ENCODE measurements around the gene CDK3. TPM values are rescaled to one million over a fixed set of nuclear protein-coding genes. Genes with fewer than 3 reads are reported as not detected.

Gene CDK3
- total and polyA plus RNA-seq, 8 donors: 1.9 to 34.7 (median 3.4) TPM

DNA sequence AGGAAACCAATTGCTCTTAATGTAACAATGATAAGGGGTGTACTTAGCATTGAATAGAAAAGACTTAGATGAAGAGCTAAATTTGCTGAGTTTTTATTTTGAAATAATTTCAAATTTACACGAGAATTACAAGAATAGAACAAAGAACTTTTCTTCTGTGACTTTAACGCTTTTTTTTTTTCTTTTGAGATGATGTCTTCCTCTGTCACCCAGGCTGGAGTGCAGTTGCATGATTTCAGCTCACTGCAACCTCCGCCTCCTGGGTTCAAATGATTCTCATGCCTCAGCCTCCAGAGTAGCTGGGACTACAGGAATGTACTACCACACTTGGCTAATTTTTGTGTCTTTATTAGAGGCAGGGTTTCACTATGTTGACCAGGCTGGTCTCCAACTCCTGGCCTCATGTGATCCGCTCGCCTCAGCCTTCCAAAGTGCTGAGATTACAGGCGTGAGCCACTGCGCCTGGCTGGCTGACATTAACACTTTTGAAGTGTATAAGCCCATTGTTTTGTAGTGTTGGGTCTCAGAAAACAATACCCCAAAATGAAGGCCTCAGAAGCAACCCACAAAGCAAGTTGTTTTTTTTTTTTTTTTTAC lies 19.5 kb upstream of the CDK3 start:
- no peaks in the 10 kb centered on the region for H3K9me3 ChIP-seq
- DNase-seq (peak in 1 of 6 donors; percentile 34), ATAC-seq (no peak), FAIRE-seq (no peak)
- TF ChIP-seq, protein P1, sequence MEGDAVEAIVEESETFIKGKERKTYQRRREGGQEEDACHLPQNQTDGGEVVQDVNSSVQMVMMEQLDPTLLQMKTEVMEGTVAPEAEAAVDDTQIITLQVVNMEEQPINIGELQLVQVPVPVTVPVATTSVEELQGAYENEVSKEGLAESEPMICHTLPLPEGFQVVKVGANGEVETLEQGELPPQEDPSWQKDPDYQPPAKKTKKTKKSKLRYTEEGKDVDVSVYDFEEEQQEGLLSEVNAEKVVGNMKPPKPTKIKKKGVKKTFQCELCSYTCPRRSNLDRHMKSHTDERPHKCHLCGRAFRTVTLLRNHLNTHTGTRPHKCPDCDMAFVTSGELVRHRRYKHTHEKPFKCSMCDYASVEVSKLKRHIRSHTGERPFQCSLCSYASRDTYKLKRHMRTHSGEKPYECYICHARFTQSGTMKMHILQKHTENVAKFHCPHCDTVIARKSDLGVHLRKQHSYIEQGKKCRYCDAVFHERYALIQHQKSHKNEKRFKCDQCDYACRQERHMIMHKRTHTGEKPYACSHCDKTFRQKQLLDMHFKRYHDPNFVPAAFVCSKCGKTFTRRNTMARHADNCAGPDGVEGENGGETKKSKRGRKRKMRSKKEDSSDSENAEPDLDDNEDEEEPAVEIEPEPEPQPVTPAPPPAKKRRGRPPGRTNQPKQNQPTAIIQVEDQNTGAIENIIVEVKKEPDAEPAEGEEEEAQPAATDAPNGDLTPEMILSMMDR (IDR thresholded peaks at IDR 0.05): no peak
- WGBS, 2 donors: 61 to 70% methylated on average over 7 of the region's 7 CpGs
- no peaks in the 10 kb centered on the region for H3K27me3 ChIP-seq
- peak overlapping the region in 1 of 4 donors; percentile 63 for H3K4me3 ChIP-seq
- peak overlapping the region in 2 of 4 donors; percentile 99 for H3K27ac ChIP-seq
- no peaks in the 10 kb centered on the region for H3K36me3 ChIP-seq
- intact Hi-C loops (cut with DNase I): no loop called here
- H3K4me1 ChIP-seq: peaks cover 28 to 58% (median 47%) of the 10 kb centered on the region in 3 donors

DNA sequence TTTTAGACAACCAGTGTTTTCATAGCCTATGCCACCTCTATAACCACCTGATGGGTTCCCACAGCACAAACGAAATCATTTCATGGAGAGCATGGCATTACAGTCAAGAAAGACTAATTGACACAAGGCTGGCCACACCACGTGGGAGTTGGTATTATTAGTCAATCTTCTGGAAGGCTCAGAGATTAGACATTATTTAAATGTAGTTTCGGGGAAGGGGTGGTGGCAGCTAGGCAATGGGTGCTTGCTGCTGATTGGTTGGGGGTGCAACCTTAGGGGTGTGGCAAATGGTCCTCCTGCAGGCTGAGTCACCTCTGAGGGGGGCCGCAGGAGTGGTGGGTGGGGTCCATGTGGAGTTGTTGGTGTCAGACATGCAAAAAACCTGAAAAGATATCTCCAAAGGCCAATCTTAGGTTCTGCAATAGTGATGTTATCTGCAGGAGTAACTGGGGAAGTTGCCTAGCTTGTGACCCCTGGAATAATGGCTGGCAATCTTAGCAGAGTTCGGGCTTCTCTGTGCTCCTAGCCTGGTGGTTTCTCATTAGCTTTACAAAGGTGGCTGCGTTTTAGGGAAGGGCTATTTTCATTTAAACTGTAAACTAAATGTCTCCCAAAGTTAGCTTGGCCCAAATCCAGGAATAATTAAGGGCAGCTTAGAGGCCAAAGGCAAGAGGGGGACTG lies 17.0 kb upstream of the CDK3 start:
- H3K9me3 ChIP-seq: no peaks in the 10 kb centered on the region
- DNase-seq (peak; percentile 69 to 92 (median 85)), FAIRE-seq (no peak), ATAC-seq (peak; percentile 44 to 62 (median 58))
- H3K27me3 ChIP-seq: no peaks in the 10 kb centered on the region
- peak overlapping the region; percentile 51 to 99 (median 80) for H3K27ac ChIP-seq
- TF ChIP-seq, protein P1 (IDR thresholded peaks at IDR 0.05): no peak
- H3K4me1 ChIP-seq: peaks cover 24 to 42% (median 42%) of the 10 kb centered on the region in 3 donors
- H3K36me3 ChIP-seq: no peaks in the 10 kb centered on the region
- 11 to 13% methylated on average over 6 of the region's 6 CpGs for WGBS, 2 donors
- intact Hi-C loops (cut with DNase I): no loop called here
- no peak overlapping the region for H3K4me3 ChIP-seq

DNA sequence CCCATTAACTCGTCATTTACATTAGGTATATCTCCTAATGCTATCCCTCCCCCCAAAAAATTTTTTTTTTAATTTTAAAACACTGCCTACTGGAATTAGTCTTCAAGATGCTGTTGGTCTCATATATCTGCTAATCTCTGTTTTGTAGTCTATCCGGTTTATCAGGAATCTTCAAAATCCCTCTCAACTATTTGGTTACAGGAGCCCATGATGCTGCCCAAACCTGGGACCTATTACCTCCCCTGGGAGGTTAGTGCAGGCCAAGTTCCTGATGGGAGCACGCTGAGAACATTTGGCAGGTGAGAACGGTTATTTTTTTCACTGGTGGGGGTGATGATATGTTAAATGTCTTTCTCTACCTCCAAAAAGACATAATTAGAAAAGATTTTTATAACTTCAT lies 14.7 kb upstream of the CDK3 start:
- Histone ChIP-seq H3K9me3 (no peaks in the 10 kb centered on the region), H3K4me1 (peaks cover 24 to 34% (median 31%) of the 10 kb centered on the region in 3 donors), H3K4me3 (no peak overlapping the region), H3K27ac (no peak overlapping the region), H3K36me3 (no peaks in the 10 kb centered on the region), H3K27me3 (no peaks in the 10 kb centered on the region)
- intact Hi-C loops (cut with DNase I): no loop called here
- WGBS, 2 donors: 79 to 88% methylated on average over 4 of the region's 4 CpGs
- ATAC-seq: no peak
- TF ChIP-seq, protein P1 (IDR thresholded peaks at IDR 0.05): no peak
- FAIRE-seq: no peak
- DNase-seq: peak in 1 of 6 donors; percentile 3

DNA sequence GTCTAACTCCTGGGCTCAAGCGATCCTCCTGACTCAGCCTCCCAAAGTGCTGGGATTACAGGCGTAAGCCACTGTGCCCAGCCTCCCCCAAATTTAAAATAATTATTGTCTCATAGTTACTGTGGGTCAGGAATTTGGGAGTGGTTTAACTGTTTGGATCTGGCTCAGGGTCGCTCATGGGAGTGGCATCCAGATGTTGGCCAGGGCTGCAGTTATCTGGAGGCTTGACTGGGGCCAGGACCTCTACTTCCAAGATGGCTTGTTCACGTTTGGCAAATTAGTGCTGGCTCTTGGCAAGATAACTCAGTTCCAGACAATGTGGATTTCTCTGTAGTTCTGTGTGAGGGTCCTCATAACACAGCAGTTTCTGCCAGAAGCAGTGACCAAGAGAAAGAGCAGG lies 13.6 kb upstream of the CDK3 start:
- H3K4me3 ChIP-seq: no peak overlapping the region
- TF ChIP-seq, protein P1 (IDR thresholded peaks at IDR 0.05): no peak
- DNase-seq: peak in 1 of 6 donors; percentile 13
- no peak for ATAC-seq
- intact Hi-C loops (cut with DNase I): no loop called here
- no peaks in the 10 kb centered on the region for H3K27me3 ChIP-seq
- peaks cover 13 to 24% (median 21%) of the 10 kb centered on the region in 3 donors for H3K4me1 ChIP-seq
- H3K36me3 ChIP-seq: peaks cover 0 to 6% (median 0%) of the 10 kb centered on the region in 3 donors
- no peaks in the 10 kb centered on the region for H3K9me3 ChIP-seq
- no peak overlapping the region for H3K27ac ChIP-seq
- FAIRE-seq: no peak
- WGBS, 2 donors: 78 to 79% methylated on average over 4 of the region's 4 CpGs

DNA sequence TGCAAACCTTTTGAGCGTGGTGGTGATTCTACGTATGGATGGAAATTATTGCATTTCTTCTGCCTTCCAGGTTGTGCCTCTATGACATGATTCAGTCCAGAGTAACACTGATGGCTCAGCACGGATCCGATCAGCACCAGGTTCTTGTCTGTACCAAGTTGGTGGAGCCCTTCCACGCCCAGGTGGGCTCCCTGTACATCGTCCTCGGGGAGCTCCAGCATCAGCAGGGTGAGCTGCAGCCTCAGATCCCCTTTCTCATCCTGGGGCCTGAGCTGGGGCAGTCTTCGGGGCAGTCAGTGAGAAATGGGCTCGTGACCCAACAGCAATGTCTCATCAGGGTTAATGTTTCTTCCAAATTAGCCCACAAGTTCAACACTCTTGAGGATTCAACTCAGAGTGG lies 9.3 kb upstream of the CDK3 start:
- no peak for FAIRE-seq
- Histone ChIP-seq H3K27me3 (no peaks in the 10 kb centered on the region), H3K4me1 (no peaks in the 10 kb centered on the region), H3K4me3 (no peak overlapping the region), H3K9me3 (no peaks in the 10 kb centered on the region), H3K36me3 (peaks cover 0 to 14% (median 0%) of the 10 kb centered on the region in 3 donors), H3K27ac (no peak overlapping the region)
- TF ChIP-seq, protein P1 (IDR thresholded peaks at IDR 0.05): no peak
- intact Hi-C loops (cut with DNase I): loop anchor here in 1 of 3 donors (10.0 kb wide), 1 partner anchor 77 kb away; no protein-coding TSS in a partner anchor
- ATAC-seq: no peak
- WGBS, 2 donors: 95 to 98% methylated on average over 9 of the region's 9 CpGs
- no peak for DNase-seq
